ENCODE measurements around the gene NRIP3.

The NRIP3 gene

GRCh38 chr11:9005087-9005486, 1.3 kb upstream of the NRIP3 start:
- Histone ChIP-seq H4K12ac (ENCODE audit: low read depth, low read length) (no peak overlapping the region), H4K8ac (ENCODE audit: low read depth, low read length) (no peak overlapping the region), H3K79me1 (ENCODE audit: low read length) (no peaks in the 10 kb centered on the region)

DNA sequence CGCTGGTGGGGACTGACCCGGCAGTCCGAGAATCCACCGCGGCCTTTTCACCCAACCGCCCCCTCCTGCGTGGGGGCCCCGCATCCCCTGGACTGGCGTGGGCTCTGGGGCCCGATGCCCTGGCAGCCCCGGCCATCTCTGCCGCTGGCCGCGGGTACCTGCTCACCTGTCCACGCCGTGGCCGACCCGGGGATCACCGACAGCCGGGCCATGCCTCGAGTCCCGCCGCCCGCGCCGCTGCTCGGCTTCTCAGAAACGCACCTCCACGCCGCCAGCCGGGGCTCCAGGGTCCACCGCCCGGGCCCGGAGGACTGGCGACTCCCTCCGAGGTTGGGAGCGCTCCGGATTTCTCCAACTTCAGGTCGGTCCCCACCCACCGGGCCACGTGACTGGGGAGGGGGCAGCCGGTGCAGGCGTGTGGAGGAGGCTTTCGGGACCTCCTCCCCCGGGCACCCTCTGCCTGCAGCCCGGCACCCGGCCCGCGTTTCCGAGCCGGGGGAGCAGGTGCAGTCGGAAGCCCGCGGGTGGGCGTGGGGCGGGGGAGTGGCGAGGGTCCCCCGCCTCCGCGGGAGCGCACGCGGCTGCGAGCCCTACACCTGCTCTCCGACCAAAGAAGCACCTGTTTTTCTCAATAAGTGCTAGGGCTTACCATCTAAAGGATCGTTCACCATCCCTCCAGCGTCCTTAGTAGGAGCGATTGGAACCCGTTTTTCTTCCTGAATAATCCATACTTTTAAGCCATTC, 554 bp upstream of the NRIP3 start:
- Histone ChIP-seq H3K14ac (ENCODE audit: low read length) (no peak overlapping the region), H3K4me1 (ENCODE audit: control insufficient read depth in 1 of 2, insufficient read depth in 2 of 2, low read length in 2 of 2) (peaks cover 12 to 13% of the 10 kb centered on the region in 2 experiments), H3K36me3 (ENCODE audit: control insufficient read depth in 1 of 2, insufficient read depth in 2 of 2, low read length in 2 of 2) (no peaks in the 10 kb centered on the region), H2BK5ac (ENCODE audit: low read depth, low read length, poor library complexity) (no peak overlapping the region), H4K91ac (ENCODE audit: low read depth, low read length) (no peak overlapping the region), H4K8ac (ENCODE audit: low read depth, low read length) (no peak overlapping the region), H3K4ac (ENCODE audit: low read depth, low read length) (no peak overlapping the region), H2BK12ac (ENCODE audit: low read length) (no peak overlapping the region), H2AFZ (ENCODE audit: insufficient read depth, low read length, poor library complexity) (peak overlapping the region; percentile 5), H3K27ac (ENCODE audit: low read depth, low read length) (no peak overlapping the region), H3K79me1 (ENCODE audit: low read length) (no peaks in the 10 kb centered on the region), H3K18ac (ENCODE audit: low read length) (no peak overlapping the region), H4K12ac (ENCODE audit: low read depth, low read length) (no peak overlapping the region), H3K79me2 (ENCODE audit: control insufficient read depth, insufficient read depth, low read length, poor library complexity) (no peaks in the 10 kb centered on the region), H2BK120ac (ENCODE audit: insufficient read depth, low read length, poor library complexity) (no peak overlapping the region), H3K27me3 (ENCODE audit: insufficient read depth, low read length) (peaks cover 29% of the 10 kb centered on the region), H3K23ac (ENCODE audit: low read length) (no peak overlapping the region), H3K4me2 (ENCODE audit: low read length) (peak overlapping the region; percentile 90), H3K9ac (ENCODE audit: low read length) (no peak overlapping the region), H3K9me3 (ENCODE audit: insufficient read depth, low read depth, low read length) (peaks cover 7% of the 10 kb centered on the region), H2AK5ac (ENCODE audit: low read length) (no peak overlapping the region), H3K4me3 (ENCODE audit: low read depth, low read length) (peak overlapping the region; percentile 65)
- WGBS (ENCODE audit: extremely low coverage, insufficient coverage, insufficient read length) = no CpG with 5 or more reads among the region's 69 CpGs
- DNase-seq = peak in 1 of 2 donors; percentile 15

More at GRCh38 chr11:9005087-9005486, 1.3 kb upstream of the NRIP3 start:
- Histone ChIP-seq H3K14ac (ENCODE audit: low read length) (no peak overlapping the region), H3K4me2 (ENCODE audit: low read length) (no peak overlapping the region), H3K27me3 (ENCODE audit: insufficient read depth, low read length) (peaks cover 29% of the 10 kb centered on the region), H3K4me1 (ENCODE audit: control insufficient read depth in 1 of 2, insufficient read depth in 2 of 2, low read length in 2 of 2) (peaks cover 12 to 13% of the 10 kb centered on the region in 2 experiments), H3K9me3 (ENCODE audit: insufficient read depth, low read depth, low read length) (peaks cover 7% of the 10 kb centered on the region), H2AFZ (ENCODE audit: insufficient read depth, low read length, poor library complexity) (no peak overlapping the region), H3K36me3 (ENCODE audit: control insufficient read depth in 1 of 2, insufficient read depth in 2 of 2, low read length in 2 of 2) (no peaks in the 10 kb centered on the region), H3K18ac (ENCODE audit: low read length) (no peak overlapping the region), H3K27ac (ENCODE audit: low read depth, low read length) (no peak overlapping the region), H3K9ac (ENCODE audit: low read length) (no peak overlapping the region), H2AK5ac (ENCODE audit: low read length) (no peak overlapping the region), H2BK120ac (ENCODE audit: insufficient read depth, low read length, poor library complexity) (no peak overlapping the region), H3K4me3 (ENCODE audit: low read depth, low read length) (no peak overlapping the region), H3K4ac (ENCODE audit: low read depth, low read length) (no peak overlapping the region), H3K23ac (ENCODE audit: low read length) (no peak overlapping the region), H2BK5ac (ENCODE audit: low read depth, low read length, poor library complexity) (no peak overlapping the region), H4K91ac (ENCODE audit: low read depth, low read length) (no peak overlapping the region), H3K79me2 (ENCODE audit: control insufficient read depth, insufficient read depth, low read length, poor library complexity) (no peaks in the 10 kb centered on the region), H2BK12ac (ENCODE audit: low read length) (no peak overlapping the region)
- WGBS (ENCODE audit: extremely low coverage, insufficient coverage, insufficient read length) = no CpG with 5 or more reads among the region's 4 CpGs
- no peak for DNase-seq

DNA sequence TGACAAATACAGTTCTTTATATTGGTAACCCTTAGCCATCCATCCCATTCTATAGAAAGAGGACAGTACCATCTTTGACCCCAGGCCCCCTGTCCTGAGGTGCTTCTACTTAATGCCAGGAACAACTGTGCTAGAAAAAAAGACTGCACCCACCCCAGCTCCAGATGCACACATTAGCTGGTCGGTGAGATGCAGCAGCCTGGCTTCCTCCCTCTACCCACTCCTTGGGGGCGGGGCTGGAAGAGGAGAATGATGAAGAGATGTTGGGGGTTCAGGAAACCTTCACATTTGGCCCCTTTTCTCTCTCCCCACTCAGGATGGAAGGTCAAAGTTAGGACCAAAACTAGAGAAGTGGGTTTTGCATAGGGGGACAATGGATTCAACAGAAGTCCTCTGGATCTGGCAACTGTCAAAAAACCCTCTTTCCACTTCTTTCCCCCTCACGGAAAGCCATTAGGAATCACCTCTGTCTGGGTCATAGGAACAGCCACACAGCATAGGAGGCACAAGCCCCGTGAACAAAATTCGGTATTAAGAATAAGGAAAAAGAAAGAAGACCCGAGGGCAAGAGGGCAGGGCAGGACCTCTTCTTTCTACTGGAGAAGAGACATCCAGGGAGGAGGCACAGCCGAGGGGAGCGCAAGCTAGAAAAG, 755 bp downstream of the NRIP3 start:
- no peaks in the 10 kb centered on the region for H3K79me1 ChIP-seq (ENCODE audit: low read length)
- no peaks in the 10 kb centered on the region for H3K36me3 ChIP-seq (ENCODE audit: control insufficient read depth in 1 of 2, insufficient read depth in 2 of 2, low read length in 2 of 2)
- WGBS (ENCODE audit: extremely low coverage, insufficient coverage, insufficient read length) = no CpG with 5 or more reads among the region's 8 CpGs

DNA sequence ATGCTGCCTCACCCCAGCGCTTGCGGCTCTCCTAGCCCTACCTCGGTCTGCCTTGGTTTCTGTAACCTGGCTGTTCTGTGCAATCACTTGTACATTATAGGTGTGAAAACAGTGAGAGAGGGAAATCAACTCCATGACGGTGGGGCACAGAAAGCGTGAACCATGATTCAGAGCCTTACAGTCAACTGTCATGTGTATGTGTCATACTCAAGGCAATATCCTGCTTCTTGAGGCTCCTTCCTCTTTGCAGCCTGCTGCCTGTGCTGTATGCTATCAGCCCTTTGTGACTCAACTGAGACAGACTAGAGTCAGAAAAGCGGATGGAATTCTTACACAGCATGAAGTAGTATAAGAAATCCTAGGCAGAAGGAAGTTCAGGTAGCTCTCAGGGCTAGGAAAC, 2.1 kb downstream of the NRIP3 start:
- Histone ChIP-seq H3K18ac (ENCODE audit: low read length) (no peak overlapping the region), H4K12ac (ENCODE audit: low read depth, low read length) (no peak overlapping the region), H3K14ac (ENCODE audit: low read length) (no peak overlapping the region), H3K4me1 (ENCODE audit: control insufficient read depth in 1 of 2, insufficient read depth in 2 of 2, low read length in 2 of 2) (peaks cover 12 to 13% of the 10 kb centered on the region in 2 experiments), H4K91ac (ENCODE audit: low read depth, low read length) (no peak overlapping the region), H2BK5ac (ENCODE audit: low read depth, low read length, poor library complexity) (no peak overlapping the region), H4K8ac (ENCODE audit: low read depth, low read length) (no peak overlapping the region), H3K79me1 (ENCODE audit: low read length) (no peaks in the 10 kb centered on the region), H2AK5ac (ENCODE audit: low read length) (no peak overlapping the region), H3K27me3 (ENCODE audit: insufficient read depth, low read length) (peaks cover 29% of the 10 kb centered on the region), H3K4me3 (ENCODE audit: low read depth, low read length) (no peak overlapping the region), H2BK120ac (ENCODE audit: insufficient read depth, low read length, poor library complexity) (no peak overlapping the region), H2AFZ (ENCODE audit: insufficient read depth, low read length, poor library complexity) (no peak overlapping the region), H3K9me3 (ENCODE audit: insufficient read depth, low read depth, low read length) (peaks cover 7% of the 10 kb centered on the region), H3K23ac (ENCODE audit: low read length) (no peak overlapping the region), H3K36me3 (ENCODE audit: control insufficient read depth in 1 of 2, insufficient read depth in 2 of 2, low read length in 2 of 2) (no peaks in the 10 kb centered on the region), H2BK12ac (ENCODE audit: low read length) (no peak overlapping the region), H3K9ac (ENCODE audit: low read length) (peak overlapping the region; percentile 12), H3K79me2 (ENCODE audit: control insufficient read depth, insufficient read depth, low read length, poor library complexity) (no peaks in the 10 kb centered on the region), H3K4ac (ENCODE audit: low read depth, low read length) (no peak overlapping the region), H3K4me2 (ENCODE audit: low read length) (no peak overlapping the region), H3K27ac (ENCODE audit: low read depth, low read length) (no peak overlapping the region)
- DNase-seq = peak; percentile 50 to 53
- no CpG with 5 or more reads among the region's 6 CpGs for WGBS (ENCODE audit: extremely low coverage, insufficient coverage, insufficient read length)

More for the DNA sequence above, 755 bp downstream of the NRIP3 start:
- H3K79me2 ChIP-seq (ENCODE audit: control insufficient read depth, insufficient read depth, low read length, poor library complexity) = no peaks in the 10 kb centered on the region
- peak overlapping the region; percentile 11 for H3K4me3 ChIP-seq (ENCODE audit: low read depth, low read length)
- H3K18ac ChIP-seq (ENCODE audit: low read length) = no peak overlapping the region
- peak overlapping the region; percentile 90 for H3K4me2 ChIP-seq (ENCODE audit: low read length)
- no peak overlapping the region for H3K4ac ChIP-seq (ENCODE audit: low read depth, low read length)
- H3K4me1 ChIP-seq (ENCODE audit: control insufficient read depth in 1 of 2, insufficient read depth in 2 of 2, low read length in 2 of 2) = peaks cover 12 to 13% of the 10 kb centered on the region in 2 experiments
- H4K12ac ChIP-seq (ENCODE audit: low read depth, low read length) = no peak overlapping the region
- no peak overlapping the region for H2BK5ac ChIP-seq (ENCODE audit: low read depth, low read length, poor library complexity)
- H3K9ac ChIP-seq (ENCODE audit: low read length) = no peak overlapping the region
- H2AK5ac ChIP-seq (ENCODE audit: low read length) = no peak overlapping the region
- H3K23ac ChIP-seq (ENCODE audit: low read length) = no peak overlapping the region
- H4K91ac ChIP-seq (ENCODE audit: low read depth, low read length) = no peak overlapping the region
- H3K14ac ChIP-seq (ENCODE audit: low read length) = no peak overlapping the region
- H4K8ac ChIP-seq (ENCODE audit: low read depth, low read length) = no peak overlapping the region
- peaks cover 7% of the 10 kb centered on the region for H3K9me3 ChIP-seq (ENCODE audit: insufficient read depth, low read depth, low read length)
- no peak overlapping the region for H2BK120ac ChIP-seq (ENCODE audit: insufficient read depth, low read length, poor library complexity)
- no peak for DNase-seq
- H2BK12ac ChIP-seq (ENCODE audit: low read length) = no peak overlapping the region
- peaks cover 29% of the 10 kb centered on the region for H3K27me3 ChIP-seq (ENCODE audit: insufficient read depth, low read length)
- H3K27ac ChIP-seq (ENCODE audit: low read depth, low read length) = no peak overlapping the region
- H2AFZ ChIP-seq (ENCODE audit: insufficient read depth, low read length, poor library complexity) = peak overlapping the region; percentile 81
